SK-N-SH (cell line): ENCODE results near the gene ACTA1. TPM values are rescaled to one million over a fixed set of nuclear protein-coding genes. Genes with fewer than 3 reads are reported as not detected.

Experiments used
- CTCF ChIA-PET: fragments of 300-600, 350-600 bp; formaldehyde crosslinking; extraction: SDS; loops from one replicate; lab custom pipeline; 2021; lab: Yijun Ruan, JAX
- POLR2A ChIA-PET: fragments of 350-600 bp; sonication (Branson Sonifier 250); formaldehyde crosslinking; extraction: SDS; loops from one replicate; lab custom pipeline; 2020; ENCODE audit warnings: antibody characterized with exemption, inconsistent platforms; lab: Yijun Ruan, JAX
- DNase-seq: peaks from one replicate; pipeline ENCODE4 v3.0.0; 2012
- H2AFZ ChIP-seq: fragments of 200-600 bp; sonication (generic); 2 replicates; pipeline ENCODE4 v1.8.1; 2016; ENCODE audit warnings: antibody characterized with exemption, mild to moderate bottlenecking, low read depth
- H3F3A ChIP-seq: fragments of 200-600 bp; sonication (generic); replicated peaks from 2 replicates; pipeline ENCODE3; 2016; ENCODE audit warnings: antibody characterized with exemption, mild to moderate bottlenecking; ENCODE audit not compliant: insufficient read depth
- H3K27ac ChIP-seq, 2 experiments: fragments of 200-500 bp in 1 of 2; fragments of 200-600 bp in 1 of 2; sonication (Bioruptor generic) in 1 of 2; sonication (generic), shearing (Covaris generic) in 1 of 2; 2 replicates each; pipeline versions ENCODE4 v1.5.1 to v1.6.1; 2014 to 2016; ENCODE audit warnings: low read depth in 2 of 2, inconsistent platforms in 1 of 2, low read length in 1 of 2, mild to moderate bottlenecking in 1 of 2, mixed read lengths in 1 of 2
- H3K27me3 ChIP-seq: fragments of 200-600 bp; sonication (generic), shearing (Covaris generic); 2 replicates; pipeline ENCODE4 v1.6.1; 2016; ENCODE audit warnings: mixed run types; ENCODE audit not compliant: insufficient read depth
- H3K36me3 ChIP-seq, 2 experiments: fragments of 200-500 bp in 1 of 2; fragments of 200-600 bp in 1 of 2; sonication (Bioruptor generic) in 1 of 2; sonication (generic) in 1 of 2; replicated peaks in 1 of 2; 2 replicates each; pipeline versions ENCODE3 to v1.5.1; 2014 to 2016; ENCODE audit warnings: low read length in 1 of 2, mild to moderate bottlenecking in 1 of 2; ENCODE audit not compliant: insufficient read depth in 2 of 2, control insufficient read depth in 1 of 2
- H3K4me1 ChIP-seq, 2 experiments: fragments of 200-500 bp in 1 of 2; fragments of 200-600 bp in 1 of 2; sonication (Bioruptor generic) in 1 of 2; sonication (generic), shearing (Covaris generic) in 1 of 2; 2 replicates each; pipeline versions ENCODE4 v1.5.1 to v1.6.1; 2014 to 2016; ENCODE audit warnings: low read depth in 1 of 2, low read length in 1 of 2, mixed run types in 1 of 2; ENCODE audit not compliant: insufficient read depth in 2 of 2, control insufficient read depth in 1 of 2
- H3K4me2 ChIP-seq: fragments of 200-600 bp; sonication (generic), shearing (Covaris generic); 2 replicates; pipeline ENCODE4 v1.6.1; 2017; ENCODE audit warnings: mixed run types
- H3K4me3 ChIP-seq, 2 experiments: fragments of 200-500 bp in 1 of 2; fragments of 200-600 bp in 1 of 2; sonication (Bioruptor generic) in 1 of 2; sonication (generic), shearing (Covaris generic) in 1 of 2; 2 replicates each; pipeline versions ENCODE4 v1.5.1 to v1.8.1; 2014 to 2016; ENCODE audit warnings: low read depth in 2 of 2, inconsistent platforms in 1 of 2, low read length in 1 of 2, mild to moderate bottlenecking in 1 of 2, mixed read lengths in 1 of 2, moderate library complexity in 1 of 2
- H3K79me2 ChIP-seq: fragments of 200-600 bp; sonication (generic); 2 replicates; pipeline ENCODE4 v1.8.1; 2017; ENCODE audit warnings: mild to moderate bottlenecking; ENCODE audit not compliant: insufficient read depth
- H3K9ac ChIP-seq: fragments of 200-600 bp; sonication (generic); 2 replicates; pipeline ENCODE4 v1.6.1; 2017; ENCODE audit warnings: mixed run types
- H3K9me2 ChIP-seq: fragments of 200-600 bp; sonication (generic); 2 replicates; pipeline ENCODE4 v1.6.1; 2017; ENCODE audit warnings: mixed run types
- H3K9me3 ChIP-seq: fragments of 200-600 bp; sonication (generic); 2 replicates; pipeline ENCODE4 v1.6.1; 2017; ENCODE audit warnings: mixed run types, mild to moderate bottlenecking, moderate library complexity
- H4K20me1 ChIP-seq: fragments of 200-600 bp; sonication (generic); 2 replicates; pipeline ENCODE4 v1.6.1; 2017; ENCODE audit warnings: mild to moderate bottlenecking, mixed run types; ENCODE audit not compliant: insufficient read depth
- ELF1 ChIP-seq: IDR thresholded peaks from 2 replicates; pipeline ENCODE4 v1.4.0; 2012
- EP300 ChIP-seq, 2 experiments: IDR thresholded peaks; 2 replicates each; pipeline versions ENCODE4 v1.4.0 to v1.6.1; 2012; ENCODE audit warnings: borderline replicate concordance in 1 of 2, low read depth in 1 of 2, low read length in 1 of 2
- FOSL2 ChIP-seq: IDR thresholded peaks from 2 replicates; pipeline ENCODE4 v1.4.0; 2012; ENCODE audit warnings: low read depth, mild to moderate bottlenecking, moderate library complexity, borderline replicate concordance
- GATA2 ChIP-seq: sonication (generic); formaldehyde crosslinking; IDR thresholded peaks from 2 replicates; pipeline ENCODE4 v1.5.0; 2020; ENCODE audit warnings: mild to moderate bottlenecking, missing genetic modification reagents
- MEF2A ChIP-seq: IDR thresholded peaks from 2 replicates; pipeline ENCODE4 v1.4.0; 2012; ENCODE audit warnings: low read depth, borderline replicate concordance
- TEAD4 ChIP-seq: IDR thresholded peaks from 2 replicates; pipeline ENCODE4 v1.4.0; 2012; ENCODE audit warnings: mild to moderate bottlenecking, borderline replicate concordance; ENCODE audit not compliant: insufficient read depth
- WGBS: methylation state at CpG from one replicate; pipeline ENCODE4 v1.1.6; 2017; ENCODE audit warnings: low lambda C conversion rate; 5-methylcytosine and 5-hydroxymethylcytosine counted together
- polyA plus RNA-seq, 3 experiments: library from polyadenylated mRNA; depleted of rRNA; stranded (reverse); fragments of >200 nt; gene quantifications; 2 replicates each; pipeline ENCODE4 v1.2.3, GENCODE V29; 2012
- TF ChIP-seq, protein P1 (sequence below): IDR thresholded peaks from 2 replicates; pipeline ENCODE4 v1.4.0; 2012; ENCODE audit warnings: low read depth, borderline replicate concordance
- TF ChIP-seq, protein P2 (sequence below): IDR thresholded peaks from 2 replicates; pipeline ENCODE4; 2012
- TF ChIP-seq, protein P3 (sequence below): IDR thresholded peaks from 2 replicates; pipeline ENCODE4 v1.4.0; 2012; ENCODE audit warnings: low read depth, borderline replicate concordance

ACTA1 gene
- polyA plus RNA-seq, 1 of the 3 experiments (the other 2 are of a cell fraction) = 0.21 TPM

DNA sequence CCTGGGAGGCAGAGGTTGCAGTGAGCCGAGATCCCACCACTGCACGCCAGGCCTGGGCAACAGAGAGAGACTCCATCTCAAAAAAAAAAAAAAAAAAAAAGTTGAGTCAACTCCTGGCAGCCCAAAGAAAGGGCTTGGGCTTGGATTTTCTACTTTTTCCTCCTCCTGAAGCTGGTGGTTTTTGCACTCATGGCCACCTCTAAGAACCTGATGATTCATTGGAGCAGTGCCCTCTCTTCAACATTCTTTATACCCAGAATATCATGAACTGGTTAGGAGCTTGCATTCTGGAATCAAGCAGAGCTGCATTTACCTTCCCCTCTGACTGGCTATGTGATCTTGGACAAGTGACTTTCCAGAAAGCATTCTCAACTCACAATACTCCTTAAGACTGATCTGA lies 3.5 kb upstream of the ACTA1 start:
- H3K36me3 ChIP-seq = peaks cover 18 to 26% of the 10 kb centered on the region in 2 experiments
- H3K9ac ChIP-seq = no peak overlapping the region
- H3K9me2 ChIP-seq = no peaks in the 10 kb centered on the region
- H3K9me3 ChIP-seq = no peaks in the 10 kb centered on the region
- 100% methylated on average over 2 of the region's 2 CpGs for WGBS
- POLR2A ChIA-PET = interaction anchor here (0.6 kb wide), 1 partner anchor 36 kb away, joined by 3 read pairs; no protein-coding TSS in a partner anchor
- no peak overlapping the region for H2AFZ ChIP-seq
- no peaks in the 10 kb centered on the region for H3K27me3 ChIP-seq
- peaks cover 4 to 9% of the 10 kb centered on the region in 2 experiments; a peak in 1 of 4 replicates for H3K4me1 ChIP-seq
- TF ChIP-seq TEAD4 = no peak
- no peak for TF ChIP-seq MEF2A
- TF ChIP-seq FOSL2 = peak; percentile 6; the same call in 1 of the 2 replicates
- no peak overlapping the region for H3K27ac ChIP-seq
- H4K20me1 ChIP-seq = no peaks in the 10 kb centered on the region
- no peaks in the 10 kb centered on the region for H3K79me2 ChIP-seq
- H3K4me3 ChIP-seq = no peak overlapping the region
- CTCF ChIA-PET = interaction anchor here (1.0 to 1.4 kb wide), 4 partner anchors 15 to 210 kb away, joined by 3 to 4 read pairs (median 3); no protein-coding TSS in a partner anchor
- no peak overlapping the region for H3K4me2 ChIP-seq
- no peak for DNase-seq
- H3F3A ChIP-seq = peaks cover 15% of the 10 kb centered on the region

DNA sequence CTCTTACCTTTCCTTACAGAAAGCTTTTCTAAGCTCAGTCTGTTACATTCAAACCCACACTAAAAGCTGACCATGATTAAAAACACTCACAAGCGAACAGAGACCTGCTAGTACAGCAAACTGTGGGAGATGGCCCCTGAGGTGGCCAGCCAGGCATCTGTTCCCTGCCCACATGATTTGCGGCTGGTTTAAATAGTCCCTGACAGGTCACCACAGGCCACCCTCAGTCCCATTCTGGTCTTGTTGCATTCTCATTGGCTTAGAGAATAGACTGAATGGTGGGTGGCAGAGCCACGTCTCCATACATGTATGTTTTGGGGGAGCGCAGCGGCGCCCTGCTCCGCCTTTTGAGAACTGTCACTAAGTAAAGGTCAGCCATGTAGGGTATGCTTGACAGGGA lies 2.3 kb upstream of the ACTA1 start:
- Histone ChIP-seq H3K27ac (peak overlapping the region in 1 of 2 experiments; percentile 50; a peak in 1 of 4 replicates), H3K9me3 (no peaks in the 10 kb centered on the region), H3K27me3 (no peaks in the 10 kb centered on the region), H3K9ac (no peak overlapping the region), H2AFZ (no peak overlapping the region), H3K36me3 (peaks cover 12 to 16% of the 10 kb centered on the region in 2 experiments), H3K4me2 (no peak overlapping the region), H4K20me1 (no peaks in the 10 kb centered on the region), H3K4me3 (no peak overlapping the region), H3K79me2 (no peaks in the 10 kb centered on the region), H3F3A (peaks cover 5% of the 10 kb centered on the region), H3K9me2 (no peaks in the 10 kb centered on the region), H3K4me1 (peaks cover 4 to 9% of the 10 kb centered on the region in 2 experiments; a peak in 1 of 4 replicates)
- peak; percentile 69 for DNase-seq
- CTCF ChIA-PET = interaction anchor here (0.9 to 2.0 kb wide), 5 partner anchors 14 to 46 kb away, joined by 3 to 4 read pairs (median 3); no protein-coding TSS in a partner anchor
- POLR2A ChIA-PET = no interaction called here
- 90% methylated on average over 7 of the region's 7 CpGs for WGBS
- TF ChIP-seq, protein P1, sequence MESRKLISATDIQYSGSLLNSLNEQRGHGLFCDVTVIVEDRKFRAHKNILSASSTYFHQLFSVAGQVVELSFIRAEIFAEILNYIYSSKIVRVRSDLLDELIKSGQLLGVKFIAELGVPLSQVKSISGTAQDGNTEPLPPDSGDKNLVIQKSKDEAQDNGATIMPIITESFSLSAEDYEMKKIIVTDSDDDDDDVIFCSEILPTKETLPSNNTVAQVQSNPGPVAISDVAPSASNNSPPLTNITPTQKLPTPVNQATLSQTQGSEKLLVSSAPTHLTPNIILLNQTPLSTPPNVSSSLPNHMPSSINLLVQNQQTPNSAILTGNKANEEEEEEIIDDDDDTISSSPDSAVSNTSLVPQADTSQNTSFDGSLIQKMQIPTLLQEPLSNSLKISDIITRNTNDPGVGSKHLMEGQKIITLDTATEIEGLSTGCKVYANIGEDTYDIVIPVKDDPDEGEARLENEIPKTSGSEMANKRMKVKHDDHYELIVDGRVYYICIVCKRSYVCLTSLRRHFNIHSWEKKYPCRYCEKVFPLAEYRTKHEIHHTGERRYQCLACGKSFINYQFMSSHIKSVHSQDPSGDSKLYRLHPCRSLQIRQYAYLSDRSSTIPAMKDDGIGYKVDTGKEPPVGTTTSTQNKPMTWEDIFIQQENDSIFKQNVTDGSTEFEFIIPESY = no peak
- TF ChIP-seq ELF1 (no peak), EP300 (IDR thresholded peaks at IDR 0.05; ENCODE audit: borderline replicate concordance in 1 of 2, low read depth in 1 of 2, low read length in 1 of 2) (peak in 1 of 2 experiments; percentile 26; a peak in 1 of 4 replicates), TEAD4 (no peak), GATA2 (no peak)

DNA sequence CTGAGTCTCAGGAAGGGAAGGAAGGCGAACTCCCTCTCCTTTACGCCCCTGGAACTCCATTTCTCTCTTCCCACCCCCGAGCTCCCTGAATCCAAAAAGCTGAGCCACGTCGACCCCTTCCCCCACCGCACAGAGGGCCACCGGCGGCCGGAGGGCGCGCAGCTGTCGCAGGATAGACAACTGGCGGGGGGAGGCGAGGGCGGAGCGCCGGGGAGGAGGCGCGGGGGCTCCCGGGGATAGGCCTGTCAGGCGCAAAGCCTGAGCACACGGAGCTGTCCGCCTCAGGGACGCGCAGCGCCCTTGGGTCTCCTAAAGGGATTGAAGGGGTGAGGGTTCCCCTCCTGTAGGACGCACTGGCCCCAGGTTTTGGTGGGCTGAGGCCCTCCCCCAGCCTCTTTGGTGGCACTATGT lies 752 bp upstream of the ACTA1 start:
- peak; percentile 68 for DNase-seq
- Histone ChIP-seq H4K20me1 (no peaks in the 10 kb centered on the region), H3K4me1 (peaks cover 0 to 9% of the 10 kb centered on the region in 2 experiments; a peak in 1 of 4 replicates), H3K9me2 (no peaks in the 10 kb centered on the region), H3K4me2 (no peak overlapping the region), H3K79me2 (no peaks in the 10 kb centered on the region), H3K27me3 (no peaks in the 10 kb centered on the region), H3F3A (no peaks in the 10 kb centered on the region), H3K9me3 (no peaks in the 10 kb centered on the region), H3K36me3 (peaks cover under 1 to 6% of the 10 kb centered on the region in 2 experiments), H2AFZ (no peak overlapping the region), H3K27ac (no peak overlapping the region), H3K9ac (no peak overlapping the region), H3K4me3 (no peak overlapping the region)
- WGBS = 64% methylated on average over 18 of the region's 27 CpGs
- POLR2A ChIA-PET = no interaction called here
- CTCF ChIA-PET = interaction anchor here (0.9 to 2.0 kb wide), 2 partner anchors 20 to 22 kb away, joined by 3 to 4 read pairs; no protein-coding TSS in a partner anchor
- TF ChIP-seq, protein P2, sequence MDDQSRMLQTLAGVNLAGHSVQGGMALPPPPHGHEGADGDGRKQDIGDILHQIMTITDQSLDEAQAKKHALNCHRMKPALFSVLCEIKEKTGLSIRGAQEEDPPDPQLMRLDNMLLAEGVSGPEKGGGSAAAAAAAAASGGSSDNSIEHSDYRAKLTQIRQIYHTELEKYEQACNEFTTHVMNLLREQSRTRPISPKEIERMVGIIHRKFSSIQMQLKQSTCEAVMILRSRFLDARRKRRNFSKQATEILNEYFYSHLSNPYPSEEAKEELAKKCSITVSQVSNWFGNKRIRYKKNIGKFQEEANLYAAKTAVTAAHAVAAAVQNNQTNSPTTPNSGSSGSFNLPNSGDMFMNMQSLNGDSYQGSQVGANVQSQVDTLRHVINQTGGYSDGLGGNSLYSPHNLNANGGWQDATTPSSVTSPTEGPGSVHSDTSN = no peak
- TF ChIP-seq, protein P3, sequence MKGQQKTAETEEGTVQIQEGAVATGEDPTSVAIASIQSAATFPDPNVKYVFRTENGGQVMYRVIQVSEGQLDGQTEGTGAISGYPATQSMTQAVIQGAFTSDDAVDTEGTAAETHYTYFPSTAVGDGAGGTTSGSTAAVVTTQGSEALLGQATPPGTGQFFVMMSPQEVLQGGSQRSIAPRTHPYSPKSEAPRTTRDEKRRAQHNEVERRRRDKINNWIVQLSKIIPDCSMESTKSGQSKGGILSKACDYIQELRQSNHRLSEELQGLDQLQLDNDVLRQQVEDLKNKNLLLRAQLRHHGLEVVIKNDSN = no peak
